Urothelium cell line (cell line): ENCODE results near the gene KCNJ14.
A peak's percentile ranks its signal among the peaks of the same experiment; 100 is the strongest.

Experiments
- DNase-seq: peaks from one replicate; pipeline ENCODE4 v3.0.0; 2011; ENCODE audit warnings: low spot score, mixed read lengths
- FAIRE-seq: peaks from 2 replicates; lab custom pipeline; 2011; peaks lifted over from hg19 to GRCh38; lab: Jason Lieb, UNC

Gene KCNJ14

DNA sequence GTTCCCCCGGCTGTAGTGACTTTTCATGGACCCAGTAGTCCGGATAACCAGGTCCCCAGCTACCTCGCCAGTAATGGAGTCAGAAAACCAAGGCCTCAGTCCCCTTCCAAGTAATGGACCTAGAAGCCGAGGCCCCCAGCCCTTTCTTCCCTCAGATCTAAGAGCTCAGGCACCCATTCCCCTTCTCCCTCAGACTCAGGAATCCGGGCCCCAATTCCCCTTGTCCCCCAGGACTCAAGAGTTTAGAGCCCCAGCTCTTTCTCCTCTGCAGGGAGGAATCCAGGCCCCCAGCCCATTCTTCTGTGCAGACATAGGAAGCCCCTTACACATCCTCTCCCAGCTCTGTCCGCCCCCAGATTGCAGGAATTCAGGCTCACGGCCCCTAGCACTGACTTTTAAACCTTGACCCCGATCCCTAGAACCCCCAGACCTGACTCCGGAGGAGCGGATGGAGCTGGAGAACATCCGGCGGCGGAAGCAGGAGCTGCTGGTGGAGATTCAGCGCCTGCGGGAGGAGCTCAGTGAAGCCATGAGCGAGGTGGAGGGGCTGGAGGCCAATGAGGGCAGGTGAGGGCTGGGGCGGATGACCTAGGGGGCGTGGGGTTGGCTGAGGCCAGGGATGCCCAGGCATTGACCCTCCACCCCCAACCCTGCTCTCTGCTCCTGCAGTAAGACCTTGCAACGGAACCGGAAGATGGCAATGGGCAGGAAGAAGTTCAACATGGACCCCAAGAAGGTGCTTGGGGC lies 14.7 kb downstream of the KCNJ14 start:
- no peak for FAIRE-seq
- no peak for DNase-seq

DNA sequence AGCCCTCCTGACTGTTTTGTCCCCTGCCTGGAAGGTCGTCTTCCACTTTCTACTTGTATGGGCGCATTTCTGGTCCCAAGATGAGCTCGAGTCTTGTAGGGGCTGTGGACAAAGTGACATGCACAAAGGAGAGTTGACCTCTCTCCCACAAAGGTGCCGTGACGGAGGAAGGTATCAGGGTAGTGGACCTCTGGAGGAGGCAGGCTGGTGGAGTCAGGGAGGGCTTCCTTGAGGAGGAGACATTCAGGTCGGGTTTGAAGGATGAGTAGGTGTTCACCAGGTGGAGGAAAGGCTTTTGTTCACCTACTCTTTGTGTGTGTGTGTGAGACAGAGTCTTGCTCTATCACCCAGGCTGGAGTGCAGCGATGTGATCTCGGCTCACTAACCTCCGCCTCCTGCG lies 15.5 kb downstream of the KCNJ14 start:
- DNase-seq (no peak), FAIRE-seq (no peak)

DNA sequence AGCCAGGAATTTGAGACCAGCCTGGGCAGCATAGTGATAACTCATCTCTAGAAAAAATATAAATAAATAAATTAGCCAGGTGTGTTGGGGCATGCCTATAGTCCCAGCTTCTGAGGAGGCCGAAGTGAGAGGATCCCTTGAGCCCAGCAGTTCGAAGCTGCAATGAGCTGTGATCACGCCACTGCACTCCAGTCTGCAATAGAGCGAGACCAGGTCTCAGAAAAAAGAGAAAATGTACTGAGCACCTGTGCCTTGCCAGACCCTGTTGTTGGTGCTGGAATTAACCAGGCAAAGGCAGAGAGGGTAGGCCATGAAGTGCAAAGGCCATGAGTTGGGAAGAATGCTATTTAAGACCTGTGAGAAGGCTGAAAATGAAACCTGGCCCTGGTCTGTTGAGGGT lies 16.5 kb downstream of the KCNJ14 start:
- FAIRE-seq (no peak), DNase-seq (no peak)

DNA sequence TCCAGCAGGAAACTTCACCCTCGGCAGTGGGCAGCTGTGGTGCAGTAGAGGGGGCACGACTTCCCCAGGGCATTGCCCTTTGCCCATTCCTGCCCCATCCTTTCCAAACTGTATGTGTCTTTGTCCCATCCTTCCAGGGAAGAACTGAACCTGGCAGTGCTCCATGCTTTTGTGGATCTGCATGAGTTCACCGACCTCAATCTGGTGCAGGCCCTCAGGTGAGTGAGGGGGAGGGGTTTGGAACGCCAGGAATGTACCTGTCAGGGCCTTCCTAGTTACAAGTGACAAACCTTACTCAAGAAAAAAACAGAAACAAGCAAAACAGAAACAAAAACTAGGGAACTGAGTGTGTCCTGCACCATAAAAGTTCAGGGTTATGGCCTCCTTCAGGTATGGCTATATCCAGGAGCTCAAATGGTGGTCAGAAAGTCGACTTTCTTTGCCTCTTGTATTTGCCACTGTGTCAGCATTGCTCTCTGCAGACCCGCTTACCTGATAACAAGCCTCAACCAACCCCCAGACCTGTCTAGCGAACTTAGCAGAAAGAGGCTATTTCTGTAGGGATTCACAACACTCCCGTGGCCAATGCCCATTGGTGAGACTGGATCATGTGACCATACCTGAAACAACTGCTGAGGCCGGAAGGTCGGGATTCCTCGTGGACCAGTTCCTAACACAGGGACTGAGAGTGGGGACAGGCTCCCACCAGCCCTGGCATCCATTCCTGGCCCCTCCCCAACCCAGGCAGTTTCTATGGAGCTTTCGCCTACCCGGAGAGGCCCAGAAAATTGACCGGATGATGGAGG lies 18.0 kb downstream of the KCNJ14 start:
- DNase-seq = no peak
- no peak for FAIRE-seq

DNA sequence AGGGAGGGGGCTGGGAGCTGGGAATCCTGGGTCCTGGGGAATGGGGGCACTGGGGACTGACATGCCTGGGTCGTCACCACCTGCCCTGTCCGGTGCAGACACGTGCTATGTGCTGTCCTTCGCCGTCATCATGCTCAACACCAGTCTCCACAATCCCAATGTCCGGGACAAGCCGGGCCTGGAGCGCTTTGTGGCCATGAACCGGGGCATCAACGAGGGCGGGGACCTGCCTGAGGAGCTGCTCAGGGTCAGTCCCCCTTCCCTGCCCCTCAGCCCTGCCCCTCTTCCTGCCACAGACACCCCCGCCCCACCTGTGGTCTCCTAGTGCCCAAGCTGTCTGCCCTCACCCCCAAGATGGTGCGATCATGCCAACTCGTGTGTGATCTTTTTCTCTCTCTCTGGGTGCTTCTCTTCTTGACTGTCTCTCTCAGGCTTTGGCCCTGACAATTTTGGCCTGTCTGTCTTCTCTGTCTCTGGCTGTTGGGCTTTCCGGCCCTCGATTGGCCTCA lies 18.8 kb downstream of the KCNJ14 start:
- FAIRE-seq (no peak), DNase-seq (no peak)

DNA sequence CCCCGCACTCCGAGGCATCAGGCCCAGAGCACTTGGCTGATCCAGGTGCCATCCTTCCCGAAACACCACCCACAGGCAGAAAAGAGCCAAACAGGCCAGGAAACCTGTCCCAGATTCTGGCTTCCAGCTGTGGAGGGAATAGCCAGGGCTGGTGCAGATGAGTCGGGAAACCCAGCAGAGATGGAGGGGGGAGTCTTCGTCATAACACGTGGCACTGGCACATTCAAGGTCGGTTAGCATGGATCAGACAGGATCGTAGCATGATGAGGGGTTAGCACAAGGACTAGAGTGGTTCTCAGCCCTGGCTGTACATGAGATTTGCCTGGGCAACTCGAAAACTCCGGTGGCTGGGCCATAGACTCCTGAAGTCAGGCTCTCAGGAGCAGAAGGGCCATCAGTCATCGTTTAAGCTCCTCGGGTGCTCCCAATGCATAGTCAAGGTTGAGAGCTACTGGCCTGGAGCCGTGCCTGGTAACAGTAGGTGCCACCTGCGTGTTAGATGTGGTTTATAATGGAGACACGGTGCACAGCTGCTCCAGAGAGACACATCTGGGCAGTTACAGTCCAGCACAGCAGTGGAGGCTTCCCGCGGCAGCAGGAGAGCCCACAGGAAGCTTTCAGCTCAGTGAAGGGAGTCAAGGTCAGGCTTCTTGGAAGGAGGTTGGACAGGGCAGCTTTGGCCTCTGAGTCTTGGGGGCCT lies 20.1 kb downstream of the KCNJ14 start:
- FAIRE-seq (no peak), DNase-seq (no peak)

DNA sequence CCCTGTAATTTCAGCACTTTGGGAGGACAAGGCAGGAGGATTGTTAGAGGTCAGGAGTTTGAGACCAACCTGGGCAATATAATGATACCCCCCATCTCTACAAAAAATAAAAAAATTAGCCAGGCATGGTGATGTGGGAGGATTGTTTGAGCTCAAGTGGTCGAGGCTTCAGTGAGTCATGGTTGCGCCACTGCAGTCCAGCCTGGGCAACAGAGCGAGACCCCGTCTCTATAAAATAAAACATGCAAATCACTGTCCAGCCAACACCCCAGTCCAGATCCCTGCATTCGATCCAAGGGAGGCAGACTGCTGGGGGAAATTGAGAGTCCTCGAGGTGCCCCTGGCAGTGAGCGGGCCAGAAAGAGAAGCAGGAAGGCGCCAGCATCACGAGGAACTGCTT lies 20.8 kb downstream of the KCNJ14 start:
- FAIRE-seq (no peak), DNase-seq (no peak)

DNA sequence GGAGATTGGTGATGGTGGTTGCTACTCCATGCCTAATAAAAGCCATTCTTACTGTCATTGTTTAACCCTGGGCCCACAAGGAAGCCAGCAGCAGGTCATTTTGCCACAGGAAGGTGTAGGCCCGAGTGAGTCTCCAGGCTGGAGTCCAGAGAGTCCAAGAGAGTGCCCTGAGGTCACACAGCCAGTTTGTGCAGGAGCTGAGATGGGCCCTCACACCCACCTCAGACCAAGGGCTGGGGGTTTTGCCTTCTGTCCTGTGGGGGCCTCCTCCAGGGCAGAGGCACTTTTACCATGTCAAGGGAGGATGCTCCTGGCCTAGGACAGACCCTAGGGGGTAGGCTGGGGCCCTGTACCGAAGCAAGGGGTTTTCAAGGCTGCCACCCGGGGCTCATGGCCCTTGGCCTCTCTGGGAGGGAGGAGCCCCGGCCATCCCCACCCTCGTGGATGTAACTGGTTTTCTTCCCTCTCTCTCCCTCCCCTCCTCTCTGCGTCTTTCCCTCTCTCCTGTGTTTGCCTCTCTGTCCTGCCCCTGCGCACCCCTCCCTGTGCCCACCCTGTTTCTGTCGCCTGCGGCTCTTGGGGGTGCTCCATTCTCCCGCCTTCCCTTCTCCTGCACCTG lies 21.8 kb downstream of the KCNJ14 start:
- DNase-seq (no peak), FAIRE-seq (no peak)

DNA sequence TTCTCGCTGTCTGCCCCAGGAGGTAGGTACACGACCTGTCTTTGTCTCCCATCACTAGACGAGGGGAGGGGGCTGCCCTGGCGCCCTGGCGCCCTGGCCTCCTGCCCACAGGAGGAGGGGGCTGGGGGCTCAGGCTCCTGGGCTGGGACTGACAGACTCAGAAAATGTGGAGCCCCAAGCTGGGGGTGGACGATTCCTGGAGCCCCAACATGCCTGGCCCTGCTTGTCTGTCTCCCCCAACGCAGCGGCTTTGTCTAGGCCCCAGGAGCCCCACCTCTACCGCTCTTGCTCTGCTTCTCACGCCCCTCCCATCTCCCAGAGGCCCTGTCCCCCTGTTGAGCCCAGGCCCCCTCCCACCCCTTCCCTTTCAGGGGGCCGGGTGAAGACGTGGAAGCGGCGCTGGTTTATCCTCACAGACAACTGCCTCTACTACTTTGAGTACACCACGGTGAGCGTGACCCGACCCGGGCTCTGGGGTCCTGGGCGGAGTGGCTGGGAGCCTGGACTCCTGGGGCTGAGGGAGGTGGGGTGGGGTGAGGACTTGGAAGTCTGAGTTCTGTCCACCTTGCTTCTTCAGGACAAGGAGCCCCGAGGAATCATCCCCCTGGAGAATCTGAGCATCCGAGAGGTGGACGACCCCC lies 22.4 kb downstream of the KCNJ14 start:
- DNase-seq = no peak
- no peak for FAIRE-seq

DNA sequence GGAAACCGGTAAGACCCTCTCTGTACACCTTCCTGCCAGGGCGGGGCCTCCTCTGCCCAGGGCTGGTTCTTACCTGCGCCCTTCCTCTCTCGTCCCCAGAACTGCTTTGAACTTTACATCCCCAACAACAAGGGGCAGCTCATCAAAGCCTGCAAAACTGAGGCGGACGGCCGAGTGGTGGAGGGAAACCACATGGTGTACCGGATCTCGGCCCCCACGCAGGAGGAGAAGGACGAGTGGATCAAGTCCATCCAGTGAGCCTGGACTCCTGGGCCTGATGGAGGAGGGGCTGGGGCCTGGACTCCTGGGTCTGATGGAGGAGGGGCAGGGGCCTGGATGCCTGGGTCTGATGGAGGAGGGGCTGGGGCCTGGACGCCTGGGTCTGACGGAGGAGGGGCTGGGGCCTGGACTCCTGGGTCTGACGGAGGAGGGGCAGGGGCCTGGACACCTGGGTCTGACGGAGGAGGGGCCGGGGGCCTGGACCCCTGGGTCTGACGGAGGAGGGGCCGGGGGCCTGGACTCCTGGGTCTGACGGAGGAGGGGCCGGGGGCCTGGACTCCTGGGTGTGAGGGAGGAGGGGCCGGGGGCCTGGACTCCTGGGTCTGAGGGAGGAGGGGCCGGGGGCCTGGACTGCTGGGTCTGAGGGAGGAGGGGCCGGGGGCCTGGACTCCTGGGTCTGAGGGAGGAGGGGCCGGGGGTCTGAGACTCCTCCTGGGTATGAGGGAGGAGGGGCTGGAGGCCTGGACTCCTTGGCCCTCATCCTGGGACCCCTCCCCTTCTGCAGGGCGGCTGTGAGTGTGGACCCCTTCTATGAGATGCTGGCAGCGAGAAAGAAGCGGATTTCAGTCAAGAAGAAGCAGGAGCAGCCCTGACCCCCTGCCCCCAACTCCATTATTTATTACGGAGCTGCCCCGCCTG lies 23.2 kb downstream of the KCNJ14 start:
- no peak for DNase-seq
- no peak for FAIRE-seq

DNA sequence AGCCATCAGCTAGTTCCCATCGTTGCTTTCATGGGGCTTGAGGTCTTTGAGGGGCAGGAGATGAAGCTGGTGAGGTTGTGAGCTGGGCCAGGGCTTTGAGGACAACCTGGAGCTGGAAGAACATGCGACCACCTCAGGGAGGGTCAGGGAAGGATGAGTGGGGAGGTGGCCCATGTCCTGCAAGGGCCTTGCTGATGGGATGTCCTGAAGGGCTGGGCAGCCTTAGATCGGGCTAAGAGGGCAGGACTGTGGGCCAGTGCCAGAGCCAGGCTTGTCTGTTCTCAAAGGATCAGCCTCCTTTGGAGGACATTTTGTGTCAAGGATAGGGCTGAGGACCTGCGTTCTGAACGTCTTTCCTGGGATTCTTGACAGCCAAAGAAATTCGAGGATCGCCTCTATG lies 24.3 kb downstream of the KCNJ14 start:
- no peak for DNase-seq
- FAIRE-seq = no peak

DNA sequence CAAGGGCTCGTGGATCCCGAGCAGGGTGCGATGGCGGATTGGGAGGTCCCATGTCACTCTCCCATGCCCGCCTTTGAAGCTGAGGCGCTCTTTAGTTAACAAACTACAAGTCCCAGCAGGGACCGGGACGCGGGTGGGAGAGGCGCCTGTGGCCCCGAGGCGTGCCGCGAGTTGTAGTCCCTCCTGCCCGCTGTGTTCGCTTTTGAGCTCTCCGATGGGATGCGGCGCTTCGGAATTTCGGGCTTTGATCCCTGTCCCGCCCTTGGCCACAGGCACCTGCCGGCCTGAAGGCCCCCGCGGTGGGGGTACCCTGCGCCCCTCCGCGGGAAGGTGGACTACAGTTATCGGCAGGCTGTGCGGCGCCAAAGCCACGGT lies 24.8 kb downstream of the KCNJ14 start:
- no peak for FAIRE-seq
- no peak for DNase-seq

DNA sequence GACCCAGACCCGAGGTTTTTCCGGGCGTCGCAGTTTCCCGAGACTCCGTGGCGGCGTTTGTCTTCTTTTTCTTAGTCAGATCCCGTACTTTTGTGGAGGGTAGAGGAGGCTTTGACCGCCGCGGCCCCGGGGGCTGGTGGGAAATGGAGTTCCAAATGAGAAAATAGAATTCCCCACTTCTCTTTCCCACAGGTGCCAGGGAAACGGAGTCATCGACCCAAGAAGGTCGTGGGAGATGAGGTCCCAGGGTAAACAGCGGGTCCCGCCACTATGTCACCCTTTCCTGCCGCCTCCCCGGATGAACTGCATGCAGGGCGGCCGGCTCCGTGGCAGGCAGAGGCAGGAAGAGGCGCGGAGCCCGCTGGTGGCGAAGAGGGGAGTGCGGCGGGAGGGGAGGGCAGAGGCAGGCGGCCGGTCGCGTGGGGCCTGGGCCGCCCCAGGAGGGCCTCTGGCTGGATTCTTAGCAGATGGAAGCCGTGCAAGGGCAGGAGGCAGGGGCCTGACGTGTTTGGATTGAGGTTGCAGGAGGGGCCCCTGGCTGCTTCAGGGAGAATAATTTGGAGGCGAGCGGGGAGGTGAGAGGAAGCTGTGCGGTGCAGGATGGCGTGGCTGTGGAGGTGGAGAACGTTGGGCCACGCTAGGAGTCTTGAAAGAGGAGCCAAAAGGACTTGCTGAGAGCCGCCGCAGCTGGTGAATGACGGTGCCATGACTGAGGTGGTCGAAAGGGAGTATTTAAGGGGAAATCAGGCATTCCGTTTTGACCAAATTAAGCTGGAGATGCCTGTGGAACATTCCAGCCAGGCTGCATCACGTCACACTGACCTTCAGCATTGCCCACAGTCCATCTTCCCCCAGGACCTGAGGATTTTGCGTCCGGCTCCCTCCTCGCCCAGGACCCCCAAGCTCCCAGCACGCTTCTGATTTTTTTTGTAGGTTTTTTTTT lies 25.5 kb downstream of the KCNJ14 start:
- FAIRE-seq (no peak), DNase-seq (no peak)

DNA sequence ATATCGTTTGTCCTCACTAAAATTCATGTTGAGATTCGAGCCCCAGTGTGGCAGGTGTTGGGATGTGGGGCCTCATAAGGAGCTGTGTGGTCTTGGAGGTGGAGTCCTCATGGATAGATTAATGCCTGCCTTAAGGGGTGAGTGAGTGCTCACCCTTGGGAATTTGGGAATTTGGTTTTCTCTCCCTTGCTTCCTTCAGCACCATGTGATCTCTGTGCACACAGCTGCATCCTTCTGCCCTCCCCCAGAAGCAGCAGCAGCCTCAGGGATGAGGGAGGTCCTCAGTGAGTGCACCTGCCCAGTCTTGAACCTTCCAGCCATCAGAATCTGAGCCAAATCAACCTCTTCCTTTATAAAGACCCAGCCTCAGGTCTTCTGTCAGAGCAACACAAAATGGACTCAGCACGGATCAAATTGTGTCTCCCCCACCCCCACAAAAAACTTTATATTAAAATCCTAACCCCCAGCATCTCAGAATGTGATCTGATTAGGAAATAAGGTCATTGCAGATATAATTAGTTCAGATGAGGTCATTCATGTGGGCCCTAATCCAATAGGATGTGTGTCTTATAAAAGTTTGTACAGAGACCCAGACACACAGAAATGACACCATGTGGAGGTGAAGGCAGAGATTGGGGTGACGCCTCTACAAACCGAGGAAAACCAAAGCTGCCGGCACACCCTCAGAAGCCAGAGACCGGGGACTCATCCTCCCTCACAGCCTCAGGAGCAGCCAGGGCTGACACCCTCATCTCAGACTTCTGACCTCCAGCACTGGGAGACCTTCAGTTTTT lies 26.7 kb downstream of the KCNJ14 start:
- FAIRE-seq (no peak), DNase-seq (peak; percentile 20)

DNA sequence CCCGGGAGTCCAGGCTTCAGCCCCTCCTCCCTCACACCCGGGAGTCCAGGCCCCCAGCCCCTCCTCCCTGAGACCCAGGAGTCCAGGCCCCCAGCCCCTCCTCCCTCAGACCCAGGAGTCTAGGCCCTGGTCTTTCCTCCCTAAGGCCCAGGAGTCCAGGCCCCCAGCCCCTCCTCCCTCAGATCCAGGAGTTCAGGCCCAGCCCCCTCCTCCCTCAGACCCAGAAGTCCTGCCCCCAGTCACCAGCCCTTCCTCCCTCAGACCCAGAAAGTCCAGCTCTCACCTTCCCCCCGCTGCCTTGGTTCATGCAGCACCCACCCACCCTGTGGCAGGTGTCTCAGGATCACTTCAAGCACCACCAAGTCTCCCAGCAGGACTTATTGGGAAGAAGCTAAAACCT lies 27.9 kb downstream of the KCNJ14 start:
- DNase-seq (no peak), FAIRE-seq (no peak)

DNA sequence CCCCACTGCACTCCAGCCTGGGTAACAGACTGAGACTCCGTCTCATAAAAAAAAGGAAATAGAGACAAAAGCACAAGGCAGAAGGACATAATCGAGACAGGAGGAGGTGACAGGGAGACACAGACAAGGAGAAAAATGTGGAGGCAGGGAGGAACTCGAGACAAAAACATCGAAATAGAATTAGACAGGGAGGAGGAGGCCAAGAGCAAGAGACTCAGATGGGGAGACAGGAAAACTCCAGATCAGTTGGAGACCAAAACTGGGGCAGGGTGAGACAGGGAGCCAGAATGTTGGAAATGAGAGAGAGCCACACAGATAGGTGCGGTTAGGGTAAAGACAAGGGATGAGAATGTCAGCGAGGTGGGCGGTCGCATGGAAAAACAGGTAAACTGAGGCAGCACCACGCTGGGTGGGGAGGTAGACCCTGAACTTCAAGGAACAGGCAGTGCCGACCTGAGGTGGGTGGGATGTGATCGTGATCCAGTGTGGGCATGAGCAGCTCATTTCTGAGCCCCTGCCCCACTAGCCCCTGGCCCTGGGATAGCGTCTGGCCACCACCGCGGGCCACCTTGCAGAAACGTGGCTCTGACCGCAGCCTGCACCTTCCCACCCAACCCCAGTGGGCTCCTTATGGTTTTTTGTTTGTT lies 29.0 kb downstream of the KCNJ14 start:
- DNase-seq (no peak), FAIRE-seq (no peak)

DNA sequence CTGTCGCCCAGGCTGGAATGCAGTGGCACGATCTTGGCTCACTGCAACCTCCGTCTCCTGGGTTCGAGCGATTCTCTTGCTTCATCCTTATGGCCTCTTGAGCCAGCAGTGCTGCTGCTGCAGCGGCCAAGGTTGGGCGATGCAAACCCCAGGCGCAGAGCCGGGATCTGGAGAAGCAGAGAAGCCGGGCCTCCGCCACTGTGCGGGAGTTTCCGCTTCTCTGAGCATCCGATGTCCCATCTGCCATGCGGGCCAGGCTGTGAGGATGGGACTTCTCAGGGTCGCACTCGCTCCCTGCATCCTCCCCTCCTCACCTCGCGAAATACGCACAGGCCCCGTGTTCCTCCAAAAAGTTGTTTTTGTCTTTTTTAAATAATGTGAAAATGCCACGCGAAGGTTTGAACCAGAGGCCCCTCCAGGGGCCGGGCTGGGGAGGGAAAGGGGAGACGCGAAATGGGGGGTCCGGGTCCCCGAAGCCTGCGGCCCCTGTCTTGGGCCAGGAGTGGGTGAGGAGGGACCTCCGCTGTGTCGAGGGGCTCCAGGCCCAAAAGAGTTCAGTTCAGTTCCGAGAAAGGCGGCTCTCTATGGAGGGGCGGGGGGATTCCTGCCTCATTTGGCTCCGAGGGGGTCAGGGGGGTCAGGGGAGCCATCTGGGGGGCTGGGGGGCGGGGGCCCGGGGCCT lies 29.7 kb downstream of the KCNJ14 start:
- FAIRE-seq (no peak), DNase-seq (no peak)
